Measurements from ENCODE around the gene RAB40A. TPM values are rescaled to one million over a fixed set of nuclear protein-coding genes. Genes with fewer than 3 reads are reported as not detected.
"Not testable (repeated sequence)": the region's sequence is repeated elsewhere in the genome, so short reads cannot be mapped to it uniquely, and the experiment has no call there.

RAB40A gene
- total RNA-seq, 2 donors from 2014 or later: 0.18 TPM

GRCh38 chrX:103477496-103477895 lies 41.8 kb downstream of the RAB40A start:
- intact Hi-C loops (cut with DNase I): no loop called here
- ATAC-seq: no peak
- DNase-seq: no peak

- ATAC-seq (no peak), DNase-seq (no peak)
Observed at GRCh38 chrX:103475381-103475780, 43.9 kb downstream of the RAB40A start.

DNA sequence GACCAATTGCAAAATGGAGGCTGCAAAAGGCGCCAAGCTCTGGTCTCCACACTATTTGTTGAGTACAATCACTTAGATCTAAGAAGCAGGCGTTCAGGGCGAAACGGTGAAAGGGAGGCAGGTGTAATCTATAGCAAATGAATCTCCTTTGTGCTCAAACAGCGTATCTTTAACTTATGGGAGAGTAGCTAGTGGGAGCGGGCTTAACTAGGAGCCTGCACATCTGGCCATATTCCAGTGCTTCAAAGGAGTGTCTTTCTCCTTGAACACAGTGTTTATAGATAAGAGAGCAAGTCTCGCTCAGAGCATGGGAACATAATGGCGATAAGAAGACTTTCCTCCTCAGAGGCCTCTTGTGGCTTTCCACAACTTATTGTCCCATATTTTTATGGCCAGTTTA lies 49.3 kb downstream of the RAB40A start:
- DNase-seq, ATAC-seq: not testable (repeated sequence)
- intact Hi-C loops (cut with DNase I): loop anchor here in 1 of 2 donors (5.0 kb wide), 1 partner anchor 258 kb away; no protein-coding TSS in a partner anchor

More at GRCh38 chrX:103475381-103475780, 43.9 kb downstream of the RAB40A start:
- intact Hi-C loops (cut with DNase I): no loop called here

- intact Hi-C loops (cut with DNase I): loop anchor here in 1 of 2 donors (5.0 kb wide), 1 partner anchor 256 kb away; no protein-coding TSS in a partner anchor
- no peak for ATAC-seq
Observed at GRCh38 chrX:103467887-103468286, 51.4 kb downstream of the RAB40A start.

GRCh38 chrX:103467156-103467555 lies 52.1 kb downstream of the RAB40A start:
- intact Hi-C loops (cut with DNase I): loop anchor here in 1 of 2 donors (5.0 kb wide), 1 partner anchor 255 kb away; no protein-coding TSS in a partner anchor
- DNase-seq: no peak

More at GRCh38 chrX:103467887-103468286, 51.4 kb downstream of the RAB40A start:
- no peak for DNase-seq

GRCh38 chrX:103464774-103465117 lies 54.5 kb downstream of the RAB40A start:
- DNase-seq (peak; percentile 54), ATAC-seq (peak; percentile 89 to 96)
- intact Hi-C loops (cut with DNase I): loop anchor here (1.0 to 5.0 kb wide), 3 partner anchors 121 to 252 kb away; no protein-coding TSS in a partner anchor

More at GRCh38 chrX:103467156-103467555, 52.1 kb downstream of the RAB40A start:
- ATAC-seq: no peak

GRCh38 chrX:103464072-103464773 lies 55.1 kb downstream of the RAB40A start:
- intact Hi-C loops (cut with DNase I): loop anchor here (1.0 to 5.0 kb wide), 2 partner anchors 121 to 122 kb away; no protein-coding TSS in a partner anchor
- peak; percentile 53 to 82 for ATAC-seq
- peak; percentile 32 for DNase-seq

GRCh38 chrX:103461156-103461555 lies 58.1 kb downstream of the RAB40A start:
- intact Hi-C loops (cut with DNase I): loop anchor here in 1 of 2 donors (5.0 kb wide), 1 partner anchor 119 kb away; no protein-coding TSS in a partner anchor
- DNase-seq: no peak

DNA sequence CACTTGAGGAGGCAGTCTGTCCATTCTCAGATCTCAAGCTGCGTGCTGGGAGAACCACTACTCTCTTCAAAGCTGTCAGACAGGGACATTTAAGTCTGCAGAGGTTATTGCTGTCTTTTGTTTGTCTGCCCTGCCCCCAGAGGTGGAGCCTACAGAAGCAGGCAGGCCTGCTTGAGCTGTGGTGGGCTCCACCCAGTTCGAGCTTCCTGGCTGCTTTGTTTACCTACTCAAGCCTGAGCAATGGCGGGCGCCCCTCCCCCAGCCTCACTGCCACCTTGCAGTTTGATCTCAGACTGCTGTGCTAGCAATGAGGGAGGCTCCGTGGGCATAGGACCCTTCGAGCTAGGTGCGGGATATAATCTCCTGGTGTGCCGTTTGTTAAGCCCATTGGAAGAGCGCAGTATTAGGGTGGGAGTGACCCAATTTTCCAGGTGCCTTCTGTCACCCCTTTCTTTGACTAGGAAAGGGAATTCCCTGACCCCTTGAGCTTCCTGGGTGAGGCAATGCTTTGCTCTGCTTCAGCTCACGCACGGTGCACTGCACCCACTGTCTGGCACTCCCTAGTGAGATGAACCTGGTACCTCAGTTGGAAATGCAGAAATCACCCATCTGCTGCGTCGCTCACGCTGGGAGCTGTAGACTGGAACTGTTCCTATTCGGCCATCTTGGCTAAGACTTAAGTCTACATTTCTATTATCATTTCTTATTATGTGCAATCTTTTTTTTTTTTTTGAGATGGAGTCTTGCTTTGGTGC lies 59.1 kb downstream of the RAB40A start:
- intact Hi-C loops (cut with DNase I): loop anchor here in 1 of 2 donors (5.0 kb wide), 1 partner anchor 118 kb away; no protein-coding TSS in a partner anchor
- not testable (repeated sequence) for DNase-seq, ATAC-seq

More at GRCh38 chrX:103461156-103461555, 58.1 kb downstream of the RAB40A start:
- no peak for ATAC-seq

GRCh38 chrX:103453655-103454054 lies 65.6 kb downstream of the RAB40A start:
- ATAC-seq (peak in 1 of 2 donors; percentile 67), DNase-seq (no peak)
- intact Hi-C loops (cut with DNase I): no loop called here

Other genes starting within 250 kb of the RAB40A start
- gene TCEAL5, start 242.7 kb downstream of the RAB40A start, total RNA-seq: under 1 TPM; 0.50 TPM
- gene BEX2, start 208.5 kb downstream of the RAB40A start, total RNA-seq: 10 to 100 TPM in 1 of 2 donors, 1 to 10 TPM in 1; 8.4 to 18.6 TPM
- 1 to 10 TPM; 4.9 to 6.4 TPM for gene TCEAL7, start 189.2 kb downstream of the RAB40A start, total RNA-seq
- 10 to 100 TPM; 28.6 to 42.1 TPM for gene TCEAL9, start 163.0 kb downstream of the RAB40A start, total RNA-seq
- 100 to 1,000 TPM; 147 to 168 TPM for gene BEX3, start 143.0 kb downstream of the RAB40A start, total RNA-seq
- gene TCEAL4, start 66.0 kb upstream of the RAB40A start, total RNA-seq: 10 to 100 TPM; 70.5 to 75.6 TPM
- 10 to 100 TPM; 25.3 to 34.6 TPM for gene TCEAL3, start 88.5 kb upstream of the RAB40A start, total RNA-seq
- gene TCEAL1, start 109.5 kb upstream of the RAB40A start, total RNA-seq: 10 to 100 TPM; 20.9 to 32.1 TPM
- gene MORF4L2, start 167.2 kb upstream of the RAB40A start, total RNA-seq: 100 to 1,000 TPM; 191 to 248 TPM
- not detected for gene TMEM31, start 191.4 kb upstream of the RAB40A start, total RNA-seq

All from left cardiac atrium (tissue), 4 donors.